ENCODE data around the gene DDIAS.
"Not testable (repeated sequence)": the region's sequence is repeated elsewhere in the genome, so short reads cannot be mapped to it uniquely, and the experiment has no call there.

DDIAS gene

GRCh38 chr11:82969811-82970210 is 68.3 kb downstream of the DDIAS start:
- no peak for DNase-seq (ENCODE audit: low read depth)

GRCh38 chr11:82970507-82971083 is 69.1 kb downstream of the DDIAS start:
- not testable (repeated sequence) for DNase-seq (ENCODE audit: low read depth)

- DNase-seq (ENCODE audit: low read depth): not testable (repeated sequence)
Measured at GRCh38 chr11:82971519-82971946, 70.0 kb downstream of the DDIAS start.

GRCh38 chr11:82972103-82972502 is 70.6 kb downstream of the DDIAS start:
- DNase-seq (ENCODE audit: low read depth): no peak

DNA sequence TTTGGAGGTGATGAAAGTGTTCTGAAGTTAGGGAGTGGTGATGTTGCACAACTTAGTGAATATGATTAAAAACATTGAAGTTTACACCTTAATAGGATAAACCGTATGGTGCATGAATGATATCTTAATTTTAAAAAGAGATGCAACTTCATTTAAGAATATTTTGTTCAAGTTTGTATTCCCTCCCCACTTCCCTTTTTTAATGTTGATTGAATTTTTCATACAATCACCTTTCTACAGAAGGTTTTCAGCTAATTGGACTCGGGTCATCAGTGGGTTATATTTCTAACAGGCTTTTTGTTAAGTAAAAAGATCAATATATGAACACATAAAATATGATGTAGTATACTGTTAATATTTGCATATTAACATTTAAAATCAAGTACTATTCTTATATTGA is 72.6 kb downstream of the DDIAS start:
- no peak for DNase-seq (ENCODE audit: low read depth)

DNA sequence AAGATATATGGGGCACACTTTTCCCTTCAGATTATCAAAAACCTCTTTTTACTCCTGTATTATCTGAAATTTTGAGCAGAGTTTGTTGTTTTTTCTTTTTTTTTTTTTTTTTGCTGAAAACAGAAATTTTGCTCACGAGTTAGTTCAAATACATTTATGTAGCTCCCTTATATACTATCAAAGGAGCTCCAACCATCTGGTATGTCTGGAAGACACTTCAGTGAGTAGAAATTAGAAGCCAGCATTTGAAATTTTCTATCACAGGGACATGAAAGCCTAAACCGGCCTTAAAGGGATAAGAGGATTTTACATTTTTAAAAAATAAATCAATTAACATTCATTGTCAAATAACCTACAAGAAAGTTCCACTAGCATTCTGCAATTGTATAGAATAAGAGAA is 73.3 kb downstream of the DDIAS start:
- DNase-seq (ENCODE audit: low read depth): no peak

DNA sequence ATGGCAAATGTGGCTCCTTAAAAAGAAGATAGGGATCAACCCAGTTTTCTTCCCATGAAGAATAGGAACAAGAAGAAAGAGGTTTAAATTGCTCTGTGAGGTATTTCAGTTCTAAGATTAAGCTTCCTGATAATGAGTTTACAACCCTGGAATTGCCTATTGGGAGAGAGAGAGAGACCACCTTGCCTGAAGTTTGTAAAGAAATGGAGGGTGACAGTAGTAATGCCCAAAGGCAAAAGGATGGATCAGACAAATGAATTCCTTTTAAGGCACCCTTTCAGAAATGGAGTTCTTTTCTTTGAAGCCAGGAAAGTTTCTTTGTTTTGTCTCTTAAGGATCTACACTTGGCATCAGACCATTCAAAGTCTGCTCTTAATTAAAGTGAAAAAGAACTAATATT is 74.3 kb downstream of the DDIAS start:
- no peak for DNase-seq (ENCODE audit: low read depth)

DNA sequence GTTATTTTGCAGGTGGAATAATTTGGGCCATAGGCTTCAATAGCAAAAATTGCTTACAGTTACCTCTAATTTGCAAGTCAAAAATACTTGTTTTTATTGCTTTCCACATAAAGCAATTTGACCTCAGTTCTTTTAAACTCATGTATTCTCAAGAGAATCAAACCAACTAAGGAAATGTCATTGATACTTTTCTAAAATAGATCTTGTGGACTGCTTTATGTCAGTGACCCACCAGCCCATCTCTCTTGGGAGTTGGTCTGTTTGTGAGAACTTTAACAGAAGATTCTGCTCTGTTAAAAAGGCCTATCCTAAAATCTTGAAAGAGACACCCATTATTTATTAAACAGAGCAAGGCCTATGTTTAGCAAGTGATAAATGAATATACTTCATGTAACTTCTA is 75.2 kb downstream of the DDIAS start:
- no peak for DNase-seq (ENCODE audit: low read depth)

DNA sequence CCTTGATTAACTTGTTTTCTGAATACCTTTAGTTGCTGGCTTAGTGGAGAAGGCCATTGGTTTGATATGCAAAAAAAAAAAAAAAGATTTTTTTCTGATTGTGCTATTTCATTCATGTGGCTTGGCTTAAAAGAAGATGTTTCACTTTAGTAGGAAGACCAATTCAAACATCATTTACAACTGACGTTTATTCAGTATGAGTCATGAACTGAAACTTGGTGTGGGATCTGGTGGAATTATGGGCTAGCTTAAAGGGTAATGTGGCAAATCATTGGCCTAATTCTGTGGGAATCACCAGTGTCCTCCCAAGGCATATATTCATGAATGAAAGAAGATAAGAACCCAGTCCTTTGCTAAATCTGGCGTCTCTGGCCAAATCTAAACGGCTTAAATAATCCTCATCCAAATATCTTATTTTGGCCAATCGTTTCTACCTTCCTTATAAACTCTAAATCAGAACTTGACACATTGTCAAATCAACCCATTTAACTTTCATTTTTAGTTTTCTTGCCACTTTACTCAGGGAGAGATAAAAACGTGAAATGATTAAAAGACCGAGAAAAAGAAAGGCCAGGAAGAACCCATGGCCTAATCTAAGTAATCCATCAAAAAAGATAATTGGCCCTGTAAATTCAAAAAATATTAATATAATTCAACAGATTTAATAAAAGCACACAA is 77.0 kb downstream of the DDIAS start:
- DNase-seq (ENCODE audit: low read depth): peak; percentile 91

DNA sequence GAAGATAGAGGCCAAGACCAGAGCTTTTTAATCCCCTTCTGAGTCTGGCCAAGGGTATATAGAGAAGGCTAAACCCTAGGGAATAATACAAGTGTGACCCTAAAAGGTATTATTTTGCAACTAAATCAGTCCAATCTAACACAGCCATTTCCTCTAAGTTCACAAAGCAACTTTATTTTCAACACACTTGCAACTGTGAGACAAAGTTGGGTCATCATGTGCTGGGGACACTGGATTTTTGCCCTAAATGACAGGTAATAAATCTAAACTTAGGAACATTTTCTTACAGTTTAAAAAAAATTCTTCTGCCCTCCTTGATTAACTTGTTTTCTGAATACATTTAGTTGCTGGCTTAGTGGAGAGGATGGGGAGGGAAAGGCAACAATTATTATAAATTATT is 78.3 kb downstream of the DDIAS start:
- DNase-seq (ENCODE audit: low read depth): no peak

- peak; percentile 94 for DNase-seq (ENCODE audit: low read depth)
Measured at GRCh38 chr11:82980292-82980691, 78.8 kb downstream of the DDIAS start.

GRCh38 chr11:82980947-82981346 is 79.4 kb downstream of the DDIAS start:
- no peak for DNase-seq (ENCODE audit: low read depth)

DNA sequence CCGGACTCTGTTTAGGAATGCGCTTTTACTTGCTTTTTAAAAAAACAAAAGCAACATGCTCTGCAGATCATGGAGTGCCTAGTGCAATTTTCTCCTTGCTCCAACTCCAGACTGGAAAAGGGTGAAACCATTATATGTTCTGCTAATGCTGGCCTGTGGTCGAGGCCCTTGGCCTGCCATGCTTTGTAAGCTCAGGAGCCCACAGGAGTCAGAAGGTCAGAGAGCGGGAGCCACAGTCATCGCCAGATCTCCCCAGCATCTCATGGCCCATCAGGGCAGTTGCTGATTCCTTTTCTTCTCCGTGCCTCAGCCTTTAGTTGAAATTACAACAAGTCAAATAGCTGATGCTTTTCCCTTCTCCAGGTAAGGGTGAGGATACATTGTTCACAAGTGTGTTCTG is 80.3 kb downstream of the DDIAS start:
- peak; percentile 37 for DNase-seq (ENCODE audit: low read depth)

Data from iris pigment epithelial cell (primary cell).